Fibroblast of skin of scalp (primary cell): Measurements from ENCODE around the gene CAPS.
A peak's percentile ranks its signal among the peaks of the same experiment; 100 is the strongest.

Experiments used
- DNase-seq: peaks from one replicate; pipeline ENCODE4 v3.0.0-alpha.2; 2013

Gene CAPS

GRCh38 chr19:5934774-5935472 is 20.9 kb downstream of the CAPS start:
- peak; percentile 40 for DNase-seq

- DNase-seq: no peak
These were observed 21.6 kb downstream of the CAPS start for GRCh38 chr19:5935473-5936291.

DNA sequence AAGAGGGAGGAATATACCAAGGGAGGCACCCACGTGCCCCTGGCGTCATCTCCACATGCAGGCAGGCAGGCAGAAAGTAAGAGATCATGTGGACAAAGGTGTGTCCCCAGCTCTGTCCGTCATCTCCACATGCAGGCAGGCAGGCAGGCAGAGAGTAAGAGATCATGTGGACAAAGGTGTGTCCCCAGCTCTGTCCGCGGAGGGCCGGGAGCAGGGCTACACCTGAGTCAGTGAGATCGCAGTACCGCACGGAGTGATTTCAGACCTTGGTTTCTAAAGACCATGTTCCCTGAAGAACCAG is 22.2 kb downstream of the CAPS start:
- DNase-seq: no peak

GRCh38 chr19:5937550-5937949 is 23.5 kb downstream of the CAPS start:
- DNase-seq: no peak

DNA sequence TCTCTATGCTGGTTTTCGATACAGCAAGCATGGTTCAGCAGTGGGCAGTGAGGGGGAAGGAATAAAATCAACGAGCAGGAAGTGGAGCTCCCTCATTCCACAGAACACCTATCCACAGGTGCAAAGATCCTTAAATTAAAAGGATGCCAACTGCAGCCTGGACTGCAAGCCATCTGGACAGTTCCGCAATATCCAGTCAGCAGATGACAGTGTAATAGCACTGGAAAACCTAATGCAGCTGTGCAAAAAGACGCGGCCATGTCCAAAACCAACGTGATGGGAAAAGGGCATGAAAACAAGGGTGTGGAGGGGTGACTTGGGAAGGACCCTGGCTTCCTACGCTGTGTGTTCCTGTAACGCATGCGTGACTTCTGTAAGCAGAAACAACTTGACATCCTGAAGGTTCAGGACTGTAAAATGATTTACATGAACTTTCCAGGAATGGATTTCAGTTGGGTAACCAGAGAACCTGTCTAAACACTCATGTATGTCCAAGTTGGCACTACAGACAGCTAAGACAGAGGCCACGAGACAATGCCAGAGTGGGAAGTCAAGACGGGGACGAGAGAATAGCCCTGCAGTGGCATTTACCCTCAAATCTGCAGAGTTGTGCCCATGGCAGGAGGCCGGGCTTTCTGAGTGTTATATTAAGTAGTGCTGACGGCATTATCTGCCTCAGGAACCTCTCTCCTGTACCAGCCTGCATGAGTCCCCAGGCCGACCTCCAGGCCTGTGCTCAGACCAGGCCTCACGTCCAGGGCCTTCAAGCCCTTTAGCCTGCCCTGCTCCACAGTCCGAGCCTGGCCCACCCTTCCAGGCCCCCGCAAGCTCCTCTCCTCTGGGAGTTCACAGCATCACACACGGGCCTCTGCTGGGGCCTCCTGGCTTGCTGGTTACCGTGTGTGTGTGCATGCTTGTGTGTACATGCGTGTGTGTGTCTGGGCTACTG is 26.5 kb downstream of the CAPS start:
- DNase-seq: no peak

DNA sequence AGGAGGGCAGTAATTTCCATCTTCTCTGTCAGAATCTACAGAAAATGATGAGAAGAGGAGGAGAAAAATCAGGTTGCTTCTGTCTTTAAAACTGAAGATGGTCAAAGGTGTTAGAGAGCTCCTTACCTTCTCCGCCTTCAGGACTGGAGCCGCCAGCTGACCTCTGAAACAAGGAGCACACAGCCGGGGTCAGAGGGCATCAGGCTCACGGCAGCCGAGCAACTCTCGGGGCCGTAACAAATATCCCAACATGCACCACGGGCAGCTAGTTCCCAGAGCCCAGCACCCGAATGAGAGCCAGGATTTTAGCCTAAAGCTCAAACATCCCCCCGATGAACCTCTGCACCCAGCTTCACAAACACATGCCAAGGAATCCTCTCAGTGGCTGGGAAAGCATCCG is 27.6 kb downstream of the CAPS start:
- DNase-seq: no peak

GRCh38 chr19:5943045-5943444 is 29.0 kb downstream of the CAPS start:
- DNase-seq: no peak

DNA sequence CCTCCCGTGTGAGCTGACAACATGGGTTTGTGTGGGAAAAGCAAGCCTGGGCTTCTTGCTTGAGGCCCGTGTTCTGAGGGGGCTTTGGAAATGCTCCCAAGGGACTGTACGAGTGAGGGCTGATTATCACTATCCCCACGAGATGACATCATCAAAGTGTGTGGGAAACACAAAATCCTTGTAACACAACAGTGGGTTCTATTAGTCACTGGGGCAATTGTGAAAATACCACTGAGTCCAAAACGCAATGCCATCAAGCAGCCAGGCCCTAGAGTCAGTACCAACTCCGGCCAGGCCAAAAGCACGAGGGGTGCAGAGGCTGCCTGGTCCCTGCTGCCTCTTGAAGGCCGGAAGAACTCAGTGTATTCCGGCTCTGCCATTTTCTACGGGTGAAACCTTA is 29.6 kb downstream of the CAPS start:
- peak; percentile 44 for DNase-seq

DNA sequence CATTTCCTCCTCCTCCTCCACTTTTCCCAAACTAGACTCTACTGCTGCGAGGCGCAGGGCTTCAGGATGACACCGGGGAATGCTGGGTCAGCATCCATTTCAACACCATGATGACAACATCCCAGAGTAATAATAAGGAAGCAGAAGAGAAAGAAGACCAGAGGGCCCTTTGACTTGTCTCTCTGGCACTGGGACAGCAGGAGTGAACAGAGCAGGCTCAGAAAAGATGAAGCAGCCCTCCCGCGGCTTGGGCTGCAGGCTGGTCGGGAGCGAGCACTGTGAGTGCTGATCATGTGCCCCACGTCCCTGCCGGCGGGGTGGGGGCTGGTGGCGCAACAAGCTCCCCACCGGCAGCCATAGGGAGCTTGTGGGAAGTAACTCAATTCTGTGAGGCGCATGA is 33.4 kb downstream of the CAPS start:
- peak; percentile 81 for DNase-seq

GRCh38 chr19:5948752-5949564 is 34.9 kb downstream of the CAPS start:
- no peak for DNase-seq

- no peak for DNase-seq
These were observed 35.8 kb downstream of the CAPS start for GRCh38 chr19:5949792-5950305.

DNA sequence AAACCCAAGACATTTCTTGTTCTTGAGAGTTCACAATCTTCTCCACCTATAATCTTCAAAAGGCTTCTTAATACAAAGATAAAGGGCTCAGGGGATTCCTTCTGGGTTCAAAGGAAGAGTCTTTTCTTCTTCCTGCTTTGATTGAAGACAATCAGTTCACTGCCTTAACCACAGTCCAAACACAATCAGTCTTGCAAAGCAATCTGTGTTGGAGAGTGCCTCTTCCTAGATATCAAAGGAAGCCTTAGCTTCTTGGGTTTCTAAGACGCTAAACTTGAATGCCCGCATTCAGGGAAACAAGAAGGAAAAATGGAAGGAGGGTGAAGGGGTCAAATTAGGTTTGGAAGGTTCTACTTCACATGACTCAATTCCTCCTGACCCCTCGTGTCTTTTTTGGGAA is 36.7 kb downstream of the CAPS start:
- no peak for DNase-seq

DNA sequence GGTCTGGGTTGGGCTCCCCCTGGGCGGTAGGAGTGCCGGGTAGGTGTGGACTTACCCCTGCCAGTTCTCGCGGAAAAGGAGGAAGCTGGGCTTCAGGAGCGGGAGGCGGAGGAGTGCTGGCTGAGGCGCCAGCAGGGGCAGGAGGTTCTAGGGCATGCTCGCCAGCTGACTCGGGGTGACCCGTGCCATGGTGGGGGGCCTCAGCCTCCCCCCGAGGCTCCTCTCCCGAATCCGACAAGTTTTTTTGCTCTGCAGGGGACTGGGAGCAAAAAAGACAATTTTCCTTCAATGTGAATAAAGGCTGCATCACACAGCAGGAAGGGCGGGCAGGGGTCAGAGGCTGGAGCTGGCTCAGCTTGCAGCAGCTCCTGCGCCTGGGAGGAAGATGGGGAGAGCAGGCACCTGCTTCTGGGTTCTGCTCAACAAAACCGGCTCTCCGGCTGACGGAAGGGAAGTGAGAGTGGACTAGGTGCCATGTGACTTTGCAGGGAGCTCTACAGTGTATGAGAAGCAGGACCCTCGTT is 37.3 kb downstream of the CAPS start:
- no peak for DNase-seq

DNA sequence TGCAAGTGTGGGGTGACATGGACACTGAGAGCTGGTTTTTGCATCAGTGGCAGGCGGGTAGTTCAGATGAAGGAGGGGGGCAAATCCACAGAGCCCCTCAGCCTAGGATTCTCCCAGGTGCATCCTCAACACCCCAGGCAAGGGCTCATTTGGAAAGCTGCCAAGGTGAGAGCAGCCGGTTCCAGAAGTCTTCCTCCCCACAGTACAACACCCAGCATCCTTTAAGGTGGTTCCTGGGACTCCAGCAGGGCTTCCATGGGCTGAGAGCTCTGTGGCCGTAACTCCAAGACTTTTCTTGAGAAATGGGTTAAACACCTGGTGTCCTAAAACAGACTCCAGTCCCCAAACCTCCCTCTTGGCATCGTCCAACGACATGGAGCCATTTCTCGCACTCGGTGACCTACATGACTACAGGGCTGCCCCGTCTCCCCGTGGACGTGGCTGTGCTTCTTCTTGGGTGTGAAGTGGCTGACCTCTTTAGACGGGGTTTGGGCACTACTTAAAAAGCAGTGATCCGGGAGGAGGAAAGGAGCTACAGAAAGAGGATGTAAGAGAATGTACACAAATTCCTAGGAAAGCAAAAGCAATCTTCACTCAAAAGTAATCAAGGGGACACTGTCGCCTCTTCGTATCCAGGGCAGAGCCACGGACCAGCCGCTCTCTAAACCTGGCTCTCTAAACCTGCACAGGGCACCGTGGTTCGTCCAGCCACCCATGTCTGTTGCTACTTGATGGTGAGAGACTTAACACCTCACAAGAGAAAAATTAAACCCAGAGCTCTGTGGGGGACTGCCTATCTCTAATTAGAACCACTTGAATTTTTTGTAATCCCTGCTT is 38.4 kb downstream of the CAPS start:
- DNase-seq: no peak

GRCh38 chr19:5953030-5953589 is 39.1 kb downstream of the CAPS start:
- DNase-seq: peak; percentile 54

GRCh38 chr19:5953680-5954213 is 39.7 kb downstream of the CAPS start:
- peak; percentile 68 for DNase-seq

DNA sequence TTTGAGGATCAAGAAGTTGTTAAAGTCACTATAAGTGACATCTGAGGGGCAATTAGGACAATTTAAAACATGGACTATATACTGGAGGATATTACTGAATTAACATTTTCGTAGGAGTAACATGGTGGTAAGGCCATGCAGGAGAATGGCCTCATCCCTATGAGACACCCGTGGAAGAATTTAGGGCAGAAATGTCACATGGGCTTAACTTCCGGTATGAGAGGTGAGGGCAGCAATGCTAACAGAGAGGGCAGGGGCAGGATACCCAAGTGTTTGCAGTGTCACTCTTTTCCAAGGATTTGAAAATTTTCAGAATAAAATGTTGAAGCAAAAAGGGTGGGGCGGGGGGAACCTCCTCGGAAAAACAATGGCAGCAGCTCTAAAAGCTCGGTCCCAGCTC is 40.2 kb downstream of the CAPS start:
- DNase-seq: no peak

DNA sequence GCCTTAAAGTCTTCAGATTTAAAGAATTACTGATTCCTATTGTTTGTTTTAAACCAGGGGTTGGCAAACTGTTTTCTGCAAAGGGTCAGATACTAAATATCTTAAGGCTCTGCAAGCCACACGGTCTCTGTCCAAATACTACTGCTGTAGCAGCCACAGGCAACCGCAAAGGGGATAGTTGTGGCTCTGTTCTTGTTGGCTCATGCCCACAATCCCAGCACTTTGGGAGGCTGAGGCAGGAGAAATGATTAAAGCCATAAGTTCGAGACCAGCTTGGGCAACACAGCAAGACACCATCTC is 41.5 kb downstream of the CAPS start:
- peak; percentile 40 for DNase-seq

DNA sequence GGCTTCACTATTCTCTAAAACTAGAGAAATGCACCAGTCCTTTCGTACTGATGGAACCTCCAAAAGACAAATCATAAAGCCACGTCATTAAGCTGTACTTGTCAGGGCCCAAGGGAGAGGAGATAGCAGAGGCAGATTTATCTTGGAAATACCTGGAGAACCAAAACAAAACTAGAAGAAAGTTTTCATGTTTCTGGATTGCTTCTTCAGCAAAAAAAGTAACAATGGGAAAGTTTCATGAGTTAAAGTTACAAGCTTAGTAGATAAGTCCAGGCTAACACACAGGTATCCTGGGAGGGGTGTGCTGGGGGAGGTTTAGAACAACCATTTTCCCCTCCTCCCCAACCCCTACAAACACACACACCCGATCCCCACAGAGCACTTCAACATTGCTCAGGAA is 42.3 kb downstream of the CAPS start:
- DNase-seq: no peak

DNA sequence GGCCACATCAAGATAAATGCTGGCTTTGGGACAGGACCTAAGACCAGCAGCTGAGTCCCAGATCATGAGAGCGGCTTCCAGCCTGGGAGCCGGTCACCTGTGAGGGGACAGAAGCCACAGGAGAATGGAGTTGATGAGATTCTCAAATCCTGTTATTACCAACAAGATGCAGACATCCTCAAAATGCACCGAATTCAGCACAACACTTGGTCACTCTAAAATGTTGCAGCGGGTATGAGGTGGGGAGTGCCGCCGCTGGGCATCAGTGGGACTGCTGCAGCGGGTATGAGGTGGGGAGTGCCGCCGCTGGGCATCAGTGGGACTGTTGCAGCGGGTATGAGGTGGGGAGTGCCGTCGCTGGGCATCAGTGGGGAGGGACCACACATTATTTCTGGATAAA is 42.7 kb downstream of the CAPS start:
- DNase-seq: no peak

- no peak for DNase-seq
These were observed 43.1 kb downstream of the CAPS start for GRCh38 chr19:5957170-5957569.
